H54 (cell line): ENCODE results near the gene RAB6B.

ENCODE experiments used
- DNase-seq: peaks from one replicate; pipeline ENCODE4 v3.0.0; 2011; ENCODE audit warnings: low spot score, mixed read lengths; ENCODE audit not compliant: insufficient read length
- FAIRE-seq: peaks from 3 replicates; lab custom pipeline; 2011; peaks lifted over from hg19 to GRCh38; lab: Jason Lieb, UNC
- POLR2A ChIP-seq: IDR thresholded peaks from 2 replicates; pipeline ENCODE4 v1.6.1; 2011; ENCODE audit warnings: low read depth, mild to moderate bottlenecking, low read length

The RAB6B gene

GRCh38 chr3:133926736-133927539, 31.3 kb upstream of the RAB6B start:
- FAIRE-seq (no peak), DNase-seq (no peak)
- no peak for TF ChIP-seq POLR2A

- FAIRE-seq (no peak), DNase-seq (no peak)
- no peak for TF ChIP-seq POLR2A
These were observed 30.5 kb upstream of the RAB6B start for GRCh38 chr3:133925960-133926735.

GRCh38 chr3:133924041-133924440, 28.4 kb upstream of the RAB6B start:
- FAIRE-seq (no peak), DNase-seq (no peak)
- no peak for TF ChIP-seq POLR2A

GRCh38 chr3:133921592-133921991, 25.9 kb upstream of the RAB6B start:
- no peak for TF ChIP-seq POLR2A
- FAIRE-seq (no peak), DNase-seq (no peak)

- no peak for FAIRE-seq
- TF ChIP-seq POLR2A, result no peak
These were observed 21.5 kb upstream of the RAB6B start for GRCh38 chr3:133917144-133917543.

GRCh38 chr3:133915685-133916658, 20.3 kb upstream of the RAB6B start:
- no peak for TF ChIP-seq POLR2A
- FAIRE-seq, result no peak
- no peak for DNase-seq

More at GRCh38 chr3:133917144-133917543, 21.5 kb upstream of the RAB6B start:
- no peak for DNase-seq

- FAIRE-seq (no peak), DNase-seq (no peak)
- TF ChIP-seq POLR2A, result no peak
These were observed 19.3 kb upstream of the RAB6B start for GRCh38 chr3:133914839-133915600.

- no peak for FAIRE-seq
- no peak for DNase-seq
- TF ChIP-seq POLR2A, result no peak
These were observed 14.7 kb upstream of the RAB6B start for GRCh38 chr3:133910422-133910821.

GRCh38 chr3:133905376-133905775, 9.7 kb upstream of the RAB6B start:
- FAIRE-seq, result no peak

GRCh38 chr3:133901847-133902246, 6.2 kb upstream of the RAB6B start:
- FAIRE-seq, result no peak
- no peak for DNase-seq
- no peak for TF ChIP-seq POLR2A

More at GRCh38 chr3:133905376-133905775, 9.7 kb upstream of the RAB6B start:
- TF ChIP-seq POLR2A, result no peak
- no peak for DNase-seq

GRCh38 chr3:133901083-133901482, 5.4 kb upstream of the RAB6B start:
- DNase-seq (no peak), FAIRE-seq (no peak)
- TF ChIP-seq POLR2A, result no peak

GRCh38 chr3:133899311-133899710, 3.6 kb upstream of the RAB6B start:
- FAIRE-seq, result no peak
- no peak for DNase-seq
- no peak for TF ChIP-seq POLR2A

GRCh38 chr3:133897547-133897946, 1.9 kb upstream of the RAB6B start:
- TF ChIP-seq POLR2A, result no peak
- DNase-seq, result no peak
- FAIRE-seq, result no peak
